HG02571 (cell line): Measurements from ENCODE around the gene GRM5.

ENCODE experiments used
- ATAC-seq: cut with Tn5 transposase; IDR thresholded peaks from one replicate; pipeline ENCODE4 v1.9.1; 2021; ENCODE audit warnings: mild to moderate bottlenecking, moderate library complexity; ENCODE audit not compliant: unreplicated experiment

The GRM5 gene

DNA sequence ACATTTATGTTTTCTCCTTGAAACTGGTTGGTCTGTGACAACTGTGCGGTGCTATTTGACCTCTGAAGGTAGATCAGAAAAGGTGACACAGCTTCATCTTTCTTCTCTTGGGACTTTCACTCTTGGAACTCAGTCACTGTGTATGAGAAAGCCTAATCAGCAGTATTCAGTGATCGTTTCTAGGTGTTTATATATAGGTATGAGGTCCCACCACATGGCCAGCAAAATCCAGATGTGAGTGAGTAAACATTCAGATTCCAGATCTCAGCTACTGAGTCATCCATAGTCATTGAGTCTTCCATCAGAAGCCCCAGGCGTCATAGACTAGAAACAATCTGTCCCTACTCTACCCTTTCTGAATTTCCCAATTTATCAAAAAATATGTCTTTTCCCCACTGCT lies 610.9 kb downstream of the GRM5 start:
- no peak for ATAC-seq
